Gastrocnemius medialis (tissue), 4 donors: ENCODE measurements around the gene NFU1. TPM values are rescaled to one million over a fixed set of nuclear protein-coding genes. Genes with fewer than 3 reads are reported as not detected.
A peak's percentile ranks its signal among the peaks of the same experiment; 100 is the strongest.
"Not testable (repeated sequence)": the region's sequence is repeated elsewhere in the genome, so short reads cannot be mapped to it uniquely, and the experiment has no call there.

Source experiments
- ATAC-seq, 2 donors: fragments of 150-250 bp; one replicate each; pipeline ENCODE4 v1.9.1; 2016
- DNase-seq, 2 donors: peaks; one replicate each; pipeline ENCODE4 v3.0.0-alpha.2; 2019
- H3K27ac ChIP-seq, 4 donors: fragments of 200-600 bp; sonication (generic); 1 replicate in 1 of 4; 2 replicates in 3 of 4; pipeline ENCODE4 v1.5.1; 2016 to 2018; ENCODE audit warnings: mild to moderate bottlenecking in 2 of 4, moderate library complexity in 1 of 4
- H3K27me3 ChIP-seq, 3 donors: fragments of 200-600 bp; sonication (generic) in 2 of 3; 1 replicate in 1 of 3; 2 replicates in 2 of 3; pipeline versions ENCODE4 v1.5.1 to v1.6.0; 2016 to 2019; ENCODE audit warnings: mild to moderate bottlenecking in 1 of 3, moderate library complexity in 1 of 3
- H3K36me3 ChIP-seq, 2 donors: fragments of 200-600 bp; sonication (generic) in 1 of 2; one replicate each; pipeline ENCODE4 v1.5.1; 2017 to 2018
- H3K4me1 ChIP-seq, 2 donors: fragments of 200-600 bp; sonication (generic) in 1 of 2; one replicate each; pipeline ENCODE4 v1.5.1; 2016 to 2017; ENCODE audit warnings: mild to moderate bottlenecking in 2 of 2
- H3K4me3 ChIP-seq, 4 donors: fragments of 200-600 bp; sonication (generic) in 3 of 4; 1 replicate in 1 of 4; 2 replicates in 3 of 4; pipeline ENCODE4 v1.5.1; 2016 to 2019; ENCODE audit warnings: mild to moderate bottlenecking in 2 of 4
- H3K9me3 ChIP-seq, 3 donors: fragments of 200-600 bp; sonication (generic) in 2 of 3; 1 replicate in 1 of 3; 2 replicates in 2 of 3; pipeline ENCODE4 v1.5.1; 2016 to 2019
- CTCF ChIP-seq, 5 experiments: fragments of 450-650 bp in 3 of 5; fragments of 200-600 bp in 2 of 5; sonication (generic) in 2 of 5; IDR thresholded peaks in 4 of 5; conservative IDR thresholded peaks in 1 of 5; 1 replicate in 4 of 5; 2 replicates in 1 of 5; pipeline ENCODE4 v1.5.1; 2016 to 2019; ENCODE audit warnings: antibody characterized with exemption in 5 of 5, mild to moderate bottlenecking in 3 of 5, moderate library complexity in 3 of 5
- POLR2A ChIP-seq, 2 donors: fragments of 450-650 bp; IDR thresholded peaks; one replicate each; pipeline ENCODE4 v1.6.1; 2017; ENCODE audit warnings: antibody characterized with exemption in 2 of 2, mild to moderate bottlenecking in 2 of 2, moderate library complexity in 2 of 2
- in situ Hi-C, 4 donors: fragments of 200-750 bp; cut with MboI; loops; one replicate each; pipeline versions ENCODE4 v1.15.0 to v1.8.0; 2017; ENCODE audit warnings: low sequenced_read_pairs in 4 of 4
- intact Hi-C: fragments of 100-400 bp; cut with DNase I; formaldehyde crosslinking; loops from one replicate; pipeline ENCODE4 v1.15.1; 2023; ENCODE audit warnings: low total_unique reads
- total RNA-seq, 4 donors: library from RNA; depleted of rRNA; stranded (reverse); fragments of >200 nt; gene quantifications; one replicate each; pipeline versions ENCODE4 v1.1.0 to v1.2.3, GENCODE V29; 2016

NFU1 gene
- total RNA-seq, 4 donors from 2014 or later, result 41.4 to 73.1 (median 68.1) TPM

- H3K4me3 ChIP-seq, result no peak overlapping the region
- no peaks in the 10 kb centered on the region for H3K9me3 ChIP-seq
- no peak for TF ChIP-seq CTCF (IDR thresholded peaks at IDR 0.05 in 4 of 5, conservative IDR thresholded peaks at IDR 0.05 in 1 of 5)
- no peak for TF ChIP-seq POLR2A (IDR thresholded peaks at IDR 0.05)
- in situ Hi-C loops, result no loop called here
- no peak for ATAC-seq
- no peaks in the 10 kb centered on the region for H3K27me3 ChIP-seq
- no peaks in the 10 kb centered on the region for H3K36me3 ChIP-seq
- DNase-seq, result no peak
- no peak overlapping the region for H3K27ac ChIP-seq
- no peaks in the 10 kb centered on the region for H3K4me1 ChIP-seq
- intact Hi-C loops, result no loop called here
Measured at GRCh38 chr2:69450735-69451416, 13.6 kb upstream of the NFU1 start.

GRCh38 chr2:69449906-69450305 lies 12.7 kb upstream of the NFU1 start:
- Histone ChIP-seq H3K27ac (no peak overlapping the region), H3K4me1 (no peaks in the 10 kb centered on the region), H3K9me3 (no peaks in the 10 kb centered on the region), H3K27me3 (no peaks in the 10 kb centered on the region), H3K4me3 (no peak overlapping the region), H3K36me3 (no peaks in the 10 kb centered on the region)
- TF ChIP-seq CTCF (IDR thresholded peaks at IDR 0.05 in 4 of 5, conservative IDR thresholded peaks at IDR 0.05 in 1 of 5) (no peak), POLR2A (IDR thresholded peaks at IDR 0.05) (no peak)
- ATAC-seq (no peak), DNase-seq (no peak)
- intact Hi-C loops, result no loop called here
- in situ Hi-C loops, result no loop called here

- H3K9me3 ChIP-seq, H3K36me3 ChIP-seq, ATAC-seq, DNase-seq, intact Hi-C loops, H3K27ac ChIP-seq, in situ Hi-C loops, H3K27me3 ChIP-seq, H3K4me1 ChIP-seq, H3K4me3 ChIP-seq: not testable (repeated sequence)
Measured at GRCh38 chr2:69443673-69444072, 6.4 kb upstream of the NFU1 start.

GRCh38 chr2:69439499-69439898 lies 2.3 kb upstream of the NFU1 start:
- H3K4me1 ChIP-seq, result peaks cover 0 to 14% of the 10 kb centered on the region in 2 donors
- in situ Hi-C loops, H3K36me3 ChIP-seq, H3K9me3 ChIP-seq, ATAC-seq, H3K27ac ChIP-seq, H3K4me3 ChIP-seq, H3K27me3 ChIP-seq, DNase-seq, intact Hi-C loops: not testable (repeated sequence)

- in situ Hi-C loops, result no loop called here
- ATAC-seq, result no peak
Measured at GRCh38 chr2:69438580-69438979, 1.3 kb upstream of the NFU1 start.

More at GRCh38 chr2:69438580-69438979, 1.3 kb upstream of the NFU1 start:
- Histone ChIP-seq H3K36me3 (no peaks in the 10 kb centered on the region), H3K27ac (peak overlapping the region; percentile 91 to 97 (median 96)), H3K9me3 (no peaks in the 10 kb centered on the region), H3K4me1 (peaks cover 0 to 14% of the 10 kb centered on the region in 2 donors), H3K4me3 (no peak overlapping the region), H3K27me3 (no peaks in the 10 kb centered on the region)
- intact Hi-C loops, result no loop called here
- no peak for DNase-seq
- TF ChIP-seq POLR2A (IDR thresholded peaks at IDR 0.05) (no peak), CTCF (IDR thresholded peaks at IDR 0.05 in 4 of 5, conservative IDR thresholded peaks at IDR 0.05 in 1 of 5) (no peak)
